Measurements from ENCODE around the gene SLC9A3. TPM values are rescaled to one million over a fixed set of nuclear protein-coding genes. Genes with fewer than 3 reads are reported as not detected.
"Not testable (repeated sequence)": the region's sequence is repeated elsewhere in the genome, so short reads cannot be mapped to it uniquely, and the experiment has no call there.

The SLC9A3 gene
- total and polyA plus RNA-seq, 2 of the 13 experiments (the other 11 are each of a cell fraction or from before 2014, with no cell fraction given), result 1.5 to 1.8 TPM

DNA sequence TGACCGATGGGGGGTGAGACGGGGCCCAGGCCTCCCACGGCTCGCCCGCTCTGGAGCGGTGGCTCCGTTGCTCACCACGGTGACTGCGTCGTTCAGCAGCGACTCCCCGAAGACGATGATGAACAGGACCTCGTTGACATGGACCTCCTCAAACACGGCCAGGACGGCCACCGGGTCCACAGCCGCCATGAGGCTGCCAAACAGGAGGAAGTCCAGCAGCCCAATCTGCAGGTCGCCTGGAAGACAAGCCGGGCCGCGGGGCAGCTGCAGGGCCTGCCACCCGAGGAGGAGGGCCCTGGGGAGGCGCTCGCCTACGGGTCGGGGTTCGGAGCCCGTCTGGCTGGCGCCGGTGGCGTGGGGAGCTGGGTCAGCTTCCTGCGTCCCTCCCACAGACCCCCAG, 36.0 kb downstream of the SLC9A3 start:
- Histone ChIP-seq H3K79me2 (ENCODE audit: insufficient read depth, low read length) (no peaks in the 10 kb centered on the region), H3K27me3 (ENCODE audit: control insufficient read depth in 1 of 2, insufficient read depth in 2 of 2, low read length in 2 of 2) (peaks cover 7 to 75% of the 10 kb centered on the region in 2 experiments), H2AFZ (ENCODE audit: low read length) (no peak overlapping the region), H3K4me3 (replicated peaks in 1 of 3; ENCODE audit: insufficient read depth in 1 of 3, low read depth in 2 of 3, low read length in 3 of 3) (no peak overlapping the region), H4K20me1 (ENCODE audit: insufficient read depth, low read length) (no peaks in the 10 kb centered on the region), H3K4me1 (ENCODE audit: insufficient read depth, low read length) (peaks cover 11% of the 10 kb centered on the region), H3K4me2 (ENCODE audit: low read depth, low read length) (no peak overlapping the region), H3K27ac (ENCODE audit: extremely low read length, insufficient read depth, low read length) (no peak overlapping the region), H3K9ac (ENCODE audit: insufficient read depth, low read depth, low read length) (no peak overlapping the region), H3K9me3 (ENCODE audit: low read length) (no peaks in the 10 kb centered on the region), H3K36me3 (replicated peaks in 1 of 2; ENCODE audit: control insufficient read depth in 1 of 2, insufficient read depth in 2 of 2, low read length in 2 of 2) (no peaks in the 10 kb centered on the region)
- 64% methylated on average over 9 of the region's 33 CpGs for WGBS (ENCODE audit: low lambda C conversion rate)
- TF ChIP-seq IKZF4 (CRISPR knock-in tag; IDR thresholded peaks at IDR 0.05; ENCODE audit: borderline replicate concordance, low read depth, not compliant biosample characterization) (no peak), GABPB1 (CRISPR knock-in tag; IDR thresholded peaks at IDR 0.05) (peak; percentile 11; the same call in 1 of the 2 replicates), IKZF1 (IDR thresholded peaks at IDR 0.05) (no peak), ZNF44 (CRISPR knock-in tag; IDR thresholded peaks at IDR 0.05) (no peak)
- TF ChIP-seq, protein P1, sequence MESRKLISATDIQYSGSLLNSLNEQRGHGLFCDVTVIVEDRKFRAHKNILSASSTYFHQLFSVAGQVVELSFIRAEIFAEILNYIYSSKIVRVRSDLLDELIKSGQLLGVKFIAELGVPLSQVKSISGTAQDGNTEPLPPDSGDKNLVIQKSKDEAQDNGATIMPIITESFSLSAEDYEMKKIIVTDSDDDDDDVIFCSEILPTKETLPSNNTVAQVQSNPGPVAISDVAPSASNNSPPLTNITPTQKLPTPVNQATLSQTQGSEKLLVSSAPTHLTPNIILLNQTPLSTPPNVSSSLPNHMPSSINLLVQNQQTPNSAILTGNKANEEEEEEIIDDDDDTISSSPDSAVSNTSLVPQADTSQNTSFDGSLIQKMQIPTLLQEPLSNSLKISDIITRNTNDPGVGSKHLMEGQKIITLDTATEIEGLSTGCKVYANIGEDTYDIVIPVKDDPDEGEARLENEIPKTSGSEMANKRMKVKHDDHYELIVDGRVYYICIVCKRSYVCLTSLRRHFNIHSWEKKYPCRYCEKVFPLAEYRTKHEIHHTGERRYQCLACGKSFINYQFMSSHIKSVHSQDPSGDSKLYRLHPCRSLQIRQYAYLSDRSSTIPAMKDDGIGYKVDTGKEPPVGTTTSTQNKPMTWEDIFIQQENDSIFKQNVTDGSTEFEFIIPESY (CRISPR knock-in tag; IDR thresholded peaks at IDR 0.05), result no peak
- ChIA-PET CTCF (ENCODE audit: low intra/inter-chr PET ratio, low total read pairs) (no interaction called here), POLR2A (no interaction called here)
- ATAC-seq (no peak), DNase-seq (ENCODE audit: low spot score) (no peak), FAIRE-seq (no peak)
- intact Hi-C loops (cut with micrococcal nuclease; ENCODE audit: unreplicated experiment), result no loop called here
- in situ Hi-C loops (cut with HindIII; ENCODE audit: extremely low pct_ligation_motif_present, low pct_unique_long_range_greater_than_20kb), result no loop called here
- no TSS peak for BruUV-seq (replicated peaks)

DNA sequence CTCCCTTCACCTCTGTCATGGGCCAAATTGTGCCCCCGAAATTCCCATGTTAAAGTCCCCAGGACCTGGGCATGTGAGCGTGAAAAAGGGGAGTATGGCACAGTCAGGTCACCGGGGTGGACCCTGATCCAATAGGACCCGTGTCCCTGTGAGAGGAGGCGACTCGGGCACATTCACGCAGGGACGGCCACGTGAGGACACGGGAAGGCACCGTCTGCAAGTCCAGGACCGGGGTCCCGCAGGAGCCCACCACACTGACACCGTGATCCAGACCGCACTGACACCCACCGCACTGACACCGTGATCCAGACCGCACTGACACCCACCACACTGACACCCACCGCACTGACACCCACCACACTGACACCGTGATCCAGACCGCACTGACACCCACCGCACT, 37.7 kb downstream of the SLC9A3 start:
- H3K36me3 ChIP-seq (replicated peaks in 1 of 2; ENCODE audit: control insufficient read depth in 1 of 2, insufficient read depth in 2 of 2, low read length in 2 of 2); H3K9me3 ChIP-seq (ENCODE audit: low read length); FAIRE-seq; H4K20me1 ChIP-seq (ENCODE audit: insufficient read depth, low read length); H3K9ac ChIP-seq (ENCODE audit: insufficient read depth, low read depth, low read length); POLR2A ChIA-PET; H3K27ac ChIP-seq (ENCODE audit: extremely low read length, insufficient read depth, low read length); H3K4me2 ChIP-seq (ENCODE audit: low read depth, low read length); H3K4me3 ChIP-seq (replicated peaks in 1 of 3; ENCODE audit: insufficient read depth in 1 of 3, low read depth in 2 of 3, low read length in 3 of 3); H2AFZ ChIP-seq (ENCODE audit: low read length); BruUV-seq (replicated peaks); in situ Hi-C loops (cut with HindIII; ENCODE audit: extremely low pct_ligation_motif_present, low pct_unique_long_range_greater_than_20kb); CTCF ChIA-PET (ENCODE audit: low intra/inter-chr PET ratio, low total read pairs); intact Hi-C loops (cut with micrococcal nuclease; ENCODE audit: unreplicated experiment); ATAC-seq; DNase-seq (ENCODE audit: low spot score); H3K79me2 ChIP-seq (ENCODE audit: insufficient read depth, low read length): not testable (repeated sequence)
- peaks cover 9 to 78% of the 10 kb centered on the region in 2 experiments for H3K27me3 ChIP-seq (ENCODE audit: control insufficient read depth in 1 of 2, insufficient read depth in 2 of 2, low read length in 2 of 2)
- peaks cover 11% of the 10 kb centered on the region for H3K4me1 ChIP-seq (ENCODE audit: insufficient read depth, low read length)
- WGBS (ENCODE audit: low lambda C conversion rate), result 70% methylated on average over 18 of the region's 22 CpGs

All from HepG2 (cell line).